Thyroid gland (tissue), 4 donors: ENCODE measurements around the gene CROCC2.

Source experiments
- CTCF ChIP-seq, 6 experiments: fragments of 200-600 bp in 3 of 6; fragments of 450-650 bp in 3 of 6; sonication (generic) in 3 of 6; IDR thresholded peaks; one replicate each; pipeline ENCODE4 v1.5.1; 2016 to 2019; ENCODE audit warnings: antibody characterized with exemption in 6 of 6, mild to moderate bottlenecking in 2 of 6, inconsistent platforms in 1 of 6, moderate library complexity in 1 of 6
- POLR2A ChIP-seq, 2 donors: fragments of 450-650 bp; IDR thresholded peaks; one replicate each; pipeline ENCODE4 v1.6.1; 2017; ENCODE audit warnings: antibody characterized with exemption in 2 of 2, mild to moderate bottlenecking in 2 of 2, moderate library complexity in 1 of 2

- TF ChIP-seq POLR2A (IDR thresholded peaks at IDR 0.05) (no peak), CTCF (IDR thresholded peaks at IDR 0.05) (no peak)
Observed at GRCh38 chr2:240869956-240870875, 35.9 kb upstream of the CROCC2 start.
